MG63 (cell line): Measurements from ENCODE around the gene RAB28. TPM values are rescaled to one million over a fixed set of nuclear protein-coding genes. Genes with fewer than 3 reads are reported as not detected.

Source experiments
- DNase-seq: peaks from one replicate; pipeline ENCODE4 v3.0.0-alpha.2; 2020
- H3K27me3 ChIP-seq: fragments of 250-450 bp; sonication (Bioruptor Pico); 2 replicates; pipeline ENCODE4 v1.5.1; 2020; ENCODE audit warnings: mild to moderate bottlenecking, moderate library complexity
- H3K36me3 ChIP-seq: fragments of 250-450 bp; sonication (Bioruptor Pico); 2 replicates; pipeline ENCODE4 v1.5.1; 2020; ENCODE audit warnings: mild to moderate bottlenecking, moderate library complexity
- H3K4me3 ChIP-seq: fragments of 250-450 bp; sonication (Bioruptor Pico); 2 replicates; pipeline ENCODE4 v1.5.1; 2020; ENCODE audit warnings: mild to moderate bottlenecking, moderate library complexity
- H3K9me3 ChIP-seq: fragments of 250-450 bp; sonication (Bioruptor Pico); 2 replicates; pipeline ENCODE4 v1.5.1; 2020; ENCODE audit warnings: mild to moderate bottlenecking, moderate library complexity
- total RNA-seq: library from RNA; depleted of rRNA; stranded (reverse); fragments of >200 nt; shearing (Covaris generic); gene quantifications from 2 replicates; pipeline ENCODE4 v1.2.3, GENCODE V29; 2014; ENCODE audit warnings: low replicate concordance; rRNA removed

The RAB28 gene
- total RNA-seq, result 9.5 and 22.3 TPM in 2 replicates

DNA sequence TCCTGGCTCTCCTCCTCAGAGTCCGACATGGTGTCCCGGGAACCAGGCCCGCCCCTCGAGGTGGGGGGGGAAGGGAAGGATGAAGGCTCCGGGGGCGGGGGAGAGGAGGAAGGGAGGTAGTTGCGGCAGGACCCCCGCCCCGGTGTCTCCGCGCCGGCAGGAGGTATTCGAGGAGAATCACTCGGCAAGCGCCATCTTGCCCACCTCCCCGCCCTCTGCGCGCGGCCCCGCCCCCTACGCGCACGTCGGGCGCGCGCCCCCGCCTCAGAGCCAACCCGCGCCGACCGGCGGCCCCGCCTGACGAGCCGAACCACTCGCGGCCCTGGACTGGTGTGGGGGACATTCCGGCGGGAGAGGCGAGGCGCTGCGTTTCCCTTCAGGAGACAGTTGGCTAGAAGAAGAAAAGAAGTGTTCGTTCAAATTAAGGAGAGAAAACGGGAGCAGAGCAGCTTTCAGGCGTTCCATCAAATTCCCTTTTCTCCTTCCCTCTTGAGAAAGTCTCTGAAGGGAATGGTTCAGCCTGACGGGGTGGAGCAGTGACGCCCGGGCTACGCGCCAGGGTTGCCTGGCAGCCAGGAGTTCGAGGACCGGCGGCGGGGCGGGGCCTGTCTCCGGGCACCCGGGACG is at the start of gene RAB28:
Gene RAB28 (minus strand): TSS at position 219 of the 627 bp plus-strand sequence.
- peak; percentile 86 for DNase-seq
- H3K27me3 ChIP-seq, result no peaks in the 10 kb centered on the region
- no peaks in the 10 kb centered on the region; the same call in 1 of the 2 replicates for H3K36me3 ChIP-seq
- H3K4me3 ChIP-seq, result peak within 1 kb of the TSS; percentile 78
- H3K9me3 ChIP-seq, result no peaks in the 10 kb centered on the region

DNA sequence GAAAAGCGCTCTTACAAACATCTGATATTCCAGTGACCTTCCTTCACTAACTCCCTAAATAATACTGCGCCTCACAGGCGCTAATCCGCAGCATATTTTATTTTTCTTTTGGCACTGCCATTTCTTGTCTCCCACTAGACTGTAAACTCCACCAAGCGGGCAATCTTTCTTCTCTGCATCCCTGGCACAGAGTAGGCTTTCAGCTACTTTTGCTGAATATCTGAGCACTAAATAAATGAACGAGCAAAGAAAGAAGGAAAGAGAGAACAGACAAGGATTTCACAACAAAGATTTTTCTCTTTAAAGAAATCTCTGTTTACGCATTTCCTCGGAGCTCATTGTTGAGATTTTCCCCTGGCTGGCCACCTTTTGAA is 47.5 kb upstream of the RAB28 start:
- no peaks in the 10 kb centered on the region for H3K27me3 ChIP-seq
- no peaks in the 10 kb centered on the region for H3K9me3 ChIP-seq
- DNase-seq, result no peak

DNA sequence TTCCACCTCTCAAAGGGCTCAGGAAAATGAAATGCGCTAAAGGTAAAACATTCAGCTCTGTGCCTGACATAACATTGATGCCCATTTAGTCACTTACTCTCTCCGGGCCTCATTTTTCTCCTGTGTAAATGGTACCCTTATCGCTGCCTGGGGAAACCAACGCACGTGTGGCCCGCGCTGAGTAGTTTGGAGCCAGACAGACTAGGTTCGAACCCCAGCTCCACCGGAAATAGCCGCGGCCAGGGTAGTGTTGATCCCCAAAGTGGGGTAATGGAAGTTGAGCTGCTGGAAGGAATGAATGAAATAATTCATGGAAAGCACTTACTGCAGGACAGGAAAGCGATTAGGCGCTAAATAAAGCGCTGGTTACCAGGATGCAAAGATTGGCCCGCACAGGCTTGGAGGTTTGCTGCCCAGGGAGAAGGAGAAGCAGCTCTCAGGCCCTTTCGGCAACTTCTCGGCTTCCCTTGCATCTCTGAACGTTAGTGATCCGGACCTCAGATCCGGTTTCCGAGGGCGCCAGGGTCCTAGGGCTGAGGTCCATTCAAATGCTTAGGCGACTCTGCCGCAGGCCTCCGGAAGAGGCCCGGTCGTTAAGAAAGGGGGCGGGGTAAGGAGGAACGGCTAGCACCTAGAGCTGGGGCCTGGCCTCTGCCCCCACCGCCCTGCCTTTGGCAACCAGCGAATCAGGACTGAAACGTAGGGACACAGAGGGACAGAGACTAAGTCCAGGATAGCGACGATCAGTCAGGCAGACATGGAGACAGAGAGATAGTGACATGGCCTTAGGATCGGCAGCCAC is 46.9 kb upstream of the RAB28 start:
- Histone ChIP-seq H3K4me3 (no peak overlapping the region), H3K9me3 (no peaks in the 10 kb centered on the region), H3K36me3 (no peaks in the 10 kb centered on the region), H3K27me3 (no peaks in the 10 kb centered on the region)
- no peak for DNase-seq

More for the DNA sequence above, 47.5 kb upstream of the RAB28 start:
- no peak overlapping the region for H3K4me3 ChIP-seq
- H3K36me3 ChIP-seq, result no peaks in the 10 kb centered on the region

DNA sequence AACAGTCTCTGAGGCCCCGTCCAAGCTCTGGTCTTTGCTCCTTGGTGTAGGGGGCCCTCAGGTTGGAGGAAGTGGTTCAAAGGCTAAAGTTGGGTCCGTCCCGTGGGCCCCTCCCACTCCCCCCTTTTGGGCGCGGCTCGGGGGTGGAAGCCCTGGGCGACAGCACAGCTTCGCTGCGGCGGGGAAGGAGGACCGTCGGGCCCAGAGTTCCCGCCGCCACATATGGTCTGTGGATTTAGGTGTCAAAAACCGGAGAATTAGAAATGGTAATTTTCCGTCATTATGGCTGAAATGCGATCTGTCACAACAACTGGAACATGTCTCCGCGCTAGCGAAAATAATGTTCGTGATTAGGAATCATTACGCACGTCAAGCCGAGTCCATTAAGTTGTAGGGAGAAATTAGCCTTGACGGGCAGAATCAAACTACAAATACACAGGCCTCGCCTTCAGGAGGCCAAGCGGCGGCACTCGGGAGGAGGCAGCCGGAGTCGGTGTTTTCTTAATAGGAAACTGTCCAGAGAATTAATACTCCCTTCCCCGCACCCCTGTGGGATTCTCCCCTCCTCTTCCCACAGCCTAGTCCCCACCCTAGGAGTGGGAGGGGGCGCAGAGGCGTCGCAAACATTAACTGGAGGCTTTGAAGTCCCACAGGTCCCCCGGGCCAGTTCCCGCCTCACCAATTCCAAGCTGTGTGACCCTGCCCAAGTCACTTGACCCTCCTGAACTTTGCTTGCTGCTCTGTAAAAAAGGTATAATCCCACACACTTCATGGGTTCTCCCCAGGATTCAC is 45.2 kb upstream of the RAB28 start:
- Histone ChIP-seq H3K9me3 (no peaks in the 10 kb centered on the region), H3K36me3 (no peaks in the 10 kb centered on the region), H3K4me3 (no peak overlapping the region), H3K27me3 (no peaks in the 10 kb centered on the region)
- DNase-seq, result no peak

DNA sequence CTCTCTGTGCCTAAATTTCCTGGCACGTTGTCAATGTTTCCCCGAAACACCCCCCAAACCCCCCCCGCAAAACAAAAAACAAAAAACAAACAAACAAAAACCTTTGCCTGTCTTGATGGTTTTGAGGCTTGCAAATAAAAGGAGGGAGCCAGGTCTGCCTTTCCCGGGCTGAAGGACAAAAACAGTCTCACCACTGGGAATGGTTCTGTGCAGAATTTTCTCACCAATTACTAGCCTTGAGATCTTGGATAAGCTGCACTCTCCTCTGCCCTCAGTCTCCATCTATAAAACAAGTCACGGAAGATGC is 44.6 kb upstream of the RAB28 start:
- H3K9me3 ChIP-seq, result no peaks in the 10 kb centered on the region
- no peaks in the 10 kb centered on the region for H3K36me3 ChIP-seq
- DNase-seq, result no peak
- no peaks in the 10 kb centered on the region for H3K27me3 ChIP-seq
- H3K4me3 ChIP-seq, result no peak overlapping the region

DNA sequence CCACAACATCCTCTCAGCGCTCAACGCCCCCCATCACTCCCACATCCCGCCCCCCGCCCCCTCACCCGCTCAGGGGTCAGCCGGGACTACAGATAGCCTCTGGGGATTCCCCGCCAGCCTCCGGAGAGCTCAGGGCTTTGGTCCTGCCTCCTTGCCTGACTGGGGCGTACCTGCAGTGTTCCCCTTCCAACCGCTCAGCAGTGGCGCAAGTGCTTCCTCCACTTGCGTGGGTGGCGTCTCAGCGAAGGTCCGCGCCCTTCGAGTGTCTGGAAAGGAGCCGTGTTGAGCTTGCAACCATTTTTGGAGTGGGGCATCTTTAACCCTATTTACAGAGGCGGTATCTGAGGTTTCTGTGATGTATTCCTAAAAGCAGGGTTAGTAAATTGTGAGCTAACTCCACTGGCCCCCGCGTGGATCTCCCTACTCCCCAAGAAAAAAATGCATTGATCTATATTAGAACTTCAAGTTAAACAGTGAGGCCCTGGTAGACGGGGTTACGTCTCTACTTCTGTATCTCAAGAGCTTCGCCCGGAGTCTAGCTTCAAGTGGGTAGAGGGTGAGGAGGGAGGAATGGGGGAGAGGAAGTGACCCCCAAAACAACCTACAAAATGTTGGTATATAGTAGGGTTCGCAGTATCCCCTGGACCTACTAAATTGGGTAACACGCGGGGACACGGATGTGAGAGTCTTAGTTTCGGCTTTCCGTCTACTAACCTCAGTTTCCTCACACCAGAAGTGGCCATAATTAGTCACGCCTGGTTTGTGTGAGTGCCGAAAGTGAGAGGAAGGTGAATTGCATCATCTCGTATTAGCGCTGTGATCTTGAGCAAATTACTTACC is 44.1 kb upstream of the RAB28 start:
- H3K4me3 ChIP-seq, result no peak overlapping the region
- H3K27me3 ChIP-seq, result no peaks in the 10 kb centered on the region
- DNase-seq, result no peak
- H3K9me3 ChIP-seq, result no peaks in the 10 kb centered on the region
- no peaks in the 10 kb centered on the region for H3K36me3 ChIP-seq

- Histone ChIP-seq H3K9me3 (no peaks in the 10 kb centered on the region), H3K27me3 (no peaks in the 10 kb centered on the region), H3K4me3 (no peak overlapping the region), H3K36me3 (no peaks in the 10 kb centered on the region)
- no peak for DNase-seq
Measured at GRCh38 chr4:13527192-13527980, 43.2 kb upstream of the RAB28 start.

DNA sequence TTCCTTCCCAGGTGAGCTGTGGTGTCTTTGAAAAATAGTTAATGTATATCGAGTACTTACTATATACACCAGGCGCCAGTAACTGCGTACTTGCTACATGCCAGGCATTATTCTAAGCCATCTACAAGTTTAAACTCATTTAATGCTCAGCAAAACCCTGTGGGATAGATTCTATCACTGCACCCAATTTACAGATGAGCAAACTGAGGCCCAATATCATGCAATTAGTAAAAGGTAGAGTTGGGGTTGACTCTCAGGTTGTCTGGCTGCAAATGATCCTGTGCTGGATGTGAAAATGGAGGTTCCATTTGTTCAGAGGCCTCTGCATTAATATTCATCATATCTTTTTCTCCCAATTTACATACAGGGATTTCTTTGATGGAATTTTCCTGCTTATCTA is 42.5 kb upstream of the RAB28 start:
- no peak overlapping the region for H3K4me3 ChIP-seq
- no peaks in the 10 kb centered on the region for H3K36me3 ChIP-seq
- H3K27me3 ChIP-seq, result no peaks in the 10 kb centered on the region
- no peaks in the 10 kb centered on the region for H3K9me3 ChIP-seq
- DNase-seq, result no peak

DNA sequence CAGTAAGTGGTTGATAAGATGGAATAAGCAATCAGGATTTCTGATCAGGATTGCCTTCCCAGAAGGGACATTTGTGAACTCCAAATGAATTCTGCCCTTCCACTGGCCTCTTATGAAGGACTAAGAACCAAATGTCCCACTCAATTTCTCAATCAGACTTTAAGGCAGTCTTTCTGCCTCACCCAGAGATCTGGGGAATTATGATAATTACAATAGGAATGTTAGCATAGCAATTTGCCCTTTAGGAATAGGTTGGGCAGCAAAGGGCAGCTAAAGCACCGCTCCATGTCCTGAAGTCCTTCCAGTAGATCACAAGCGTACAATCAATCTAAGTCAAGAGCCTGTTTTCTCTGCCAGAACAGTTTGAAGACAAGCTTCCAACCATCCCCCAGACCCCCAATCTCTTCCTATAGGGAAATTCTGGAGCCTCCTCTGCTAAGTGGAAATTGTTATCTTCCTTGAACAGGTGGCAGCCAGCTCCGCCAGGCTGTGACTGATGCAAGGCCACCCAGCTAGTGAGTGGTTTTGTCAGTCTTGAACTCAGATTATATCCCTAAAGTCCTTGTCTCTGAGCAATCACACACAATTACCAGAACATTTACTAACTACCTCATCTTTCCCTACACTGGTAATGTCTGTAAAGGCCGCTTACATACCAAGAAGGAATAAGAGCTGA is 41.6 kb upstream of the RAB28 start:
- H3K9me3 ChIP-seq, result no peaks in the 10 kb centered on the region
- no peak overlapping the region for H3K4me3 ChIP-seq
- H3K36me3 ChIP-seq, result no peaks in the 10 kb centered on the region
- no peaks in the 10 kb centered on the region for H3K27me3 ChIP-seq
- no peak for DNase-seq

GRCh38 chr4:13524504-13525243 is 40.5 kb upstream of the RAB28 start:
- Histone ChIP-seq H3K27me3 (no peaks in the 10 kb centered on the region), H3K4me3 (no peak overlapping the region), H3K36me3 (no peaks in the 10 kb centered on the region), H3K9me3 (no peaks in the 10 kb centered on the region)
- DNase-seq, result no peak

- no peaks in the 10 kb centered on the region for H3K27me3 ChIP-seq
- no peak overlapping the region for H3K4me3 ChIP-seq
- H3K9me3 ChIP-seq, result no peaks in the 10 kb centered on the region
- no peaks in the 10 kb centered on the region for H3K36me3 ChIP-seq
- no peak for DNase-seq
Measured at GRCh38 chr4:13523591-13524503, 39.7 kb upstream of the RAB28 start.

- no peaks in the 10 kb centered on the region for H3K27me3 ChIP-seq
- H3K4me3 ChIP-seq, result no peak overlapping the region
- DNase-seq, result no peak
Measured at GRCh38 chr4:13523105-13523477, 39.0 kb upstream of the RAB28 start.

DNA sequence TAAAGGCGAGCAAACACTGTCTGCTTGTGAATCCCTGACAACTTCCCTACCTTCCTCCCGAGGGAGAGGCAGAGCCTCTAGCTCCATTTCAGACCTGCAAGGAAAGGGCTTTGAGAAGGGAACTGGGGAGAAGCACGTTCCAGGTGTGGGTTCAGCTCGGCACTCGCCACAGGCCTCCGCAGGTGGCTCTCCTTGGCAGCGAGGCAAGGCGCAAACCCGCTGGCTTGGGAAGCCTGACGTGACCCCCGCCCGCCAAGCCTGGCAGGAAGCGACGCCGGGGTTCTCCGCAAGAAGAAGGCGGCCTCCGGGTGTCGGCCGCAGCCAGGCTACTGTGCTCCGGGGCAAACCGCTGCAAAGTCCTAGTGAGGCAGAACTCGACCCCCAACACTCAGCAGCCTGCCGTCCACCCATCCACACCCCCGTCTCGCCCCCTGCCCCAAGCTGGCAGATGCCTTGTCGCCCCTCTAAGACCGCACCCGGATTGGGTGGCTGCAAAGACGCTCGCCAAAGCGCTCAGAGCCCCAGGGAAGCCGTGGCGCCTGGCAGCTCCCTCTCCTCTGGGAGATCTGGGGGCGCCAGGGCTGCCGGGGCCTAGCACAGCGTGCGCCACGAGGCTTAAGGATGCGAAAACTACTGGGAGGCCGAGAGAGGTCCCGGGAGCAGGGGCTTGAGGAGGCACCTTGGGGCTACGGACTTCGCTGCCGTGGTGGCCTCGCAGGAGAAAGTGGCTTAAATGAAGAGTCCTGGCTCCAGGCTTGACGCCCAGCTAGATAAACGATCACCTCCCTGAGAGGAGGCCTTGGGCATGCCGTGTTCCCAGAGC is 38.4 kb upstream of the RAB28 start:
- Histone ChIP-seq H3K27me3 (no peaks in the 10 kb centered on the region), H3K9me3 (no peaks in the 10 kb centered on the region), H3K4me3 (no peak overlapping the region), H3K36me3 (no peaks in the 10 kb centered on the region)
- DNase-seq, result no peak

More at GRCh38 chr4:13523105-13523477, 39.0 kb upstream of the RAB28 start:
- Histone ChIP-seq H3K9me3 (no peaks in the 10 kb centered on the region), H3K36me3 (no peaks in the 10 kb centered on the region)
